CD4-positive, alpha-beta T cell treated with Interleukin-6 at 100 ng/mL for 8 hours (primary cell): ENCODE data around the gene AFDN.

Experiments used
- DNase-seq: peaks from one replicate; pipeline ENCODE4 v3.0.0-alpha.2; 2020; ENCODE audit warnings: mixed read lengths, low spot score

Gene AFDN

DNA sequence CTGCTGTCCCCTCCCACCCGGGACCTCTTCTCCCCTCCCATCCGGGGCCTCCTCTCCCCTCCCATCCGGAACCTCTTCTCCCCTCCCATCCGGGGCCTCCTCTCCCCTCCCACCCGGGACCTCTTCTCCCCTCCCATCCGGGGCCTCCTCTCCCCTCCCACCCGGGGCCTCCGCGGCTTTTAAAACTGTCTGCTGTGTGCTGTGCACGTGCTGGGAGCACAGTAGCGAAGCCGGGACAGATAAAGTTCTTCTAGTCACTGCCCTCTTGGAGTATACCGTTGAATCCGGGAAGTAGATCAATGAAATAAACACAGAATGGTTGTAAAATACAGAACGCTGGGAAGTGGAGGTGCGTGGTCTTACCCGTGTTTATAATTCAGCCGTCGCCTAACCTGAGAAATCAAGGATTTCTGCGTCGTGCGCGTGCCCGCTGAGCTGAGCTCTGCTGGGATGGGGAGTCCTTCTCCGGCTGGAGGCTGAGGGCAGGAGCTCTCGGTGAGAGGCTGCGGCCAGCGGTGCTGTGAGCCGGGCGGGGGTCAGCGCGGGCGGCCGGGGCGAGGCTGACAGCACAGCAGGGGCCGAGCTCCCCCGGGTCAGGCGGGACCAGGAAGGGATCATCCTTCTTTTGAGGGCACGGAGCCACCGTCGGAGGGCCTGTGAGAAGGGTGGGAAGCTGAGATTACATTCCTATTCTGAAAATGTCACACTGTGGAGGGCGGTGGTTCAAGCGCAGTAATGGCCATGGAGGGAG, 151.2 kb downstream of the AFDN start:
- DNase-seq = no peak

DNA sequence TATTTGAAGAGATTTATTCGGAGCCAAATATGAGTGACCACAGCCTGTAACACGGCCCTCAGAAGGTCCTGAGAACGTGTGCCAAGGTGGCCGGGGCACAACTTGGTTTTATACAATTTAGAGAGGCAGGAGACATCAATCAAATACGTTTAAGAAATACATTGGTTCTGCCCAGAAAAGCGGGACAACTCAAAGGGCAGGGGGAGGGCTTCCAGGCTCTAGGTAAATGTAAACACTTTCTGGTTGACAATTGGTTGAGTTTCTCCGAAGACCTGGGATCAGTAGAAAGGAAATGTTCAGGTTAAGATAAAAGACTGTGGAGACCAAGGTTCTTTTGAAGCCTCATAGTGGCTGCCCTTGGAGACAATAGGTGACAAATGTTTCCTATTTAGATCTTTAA, 151.9 kb downstream of the AFDN start:
- no peak for DNase-seq

DNA sequence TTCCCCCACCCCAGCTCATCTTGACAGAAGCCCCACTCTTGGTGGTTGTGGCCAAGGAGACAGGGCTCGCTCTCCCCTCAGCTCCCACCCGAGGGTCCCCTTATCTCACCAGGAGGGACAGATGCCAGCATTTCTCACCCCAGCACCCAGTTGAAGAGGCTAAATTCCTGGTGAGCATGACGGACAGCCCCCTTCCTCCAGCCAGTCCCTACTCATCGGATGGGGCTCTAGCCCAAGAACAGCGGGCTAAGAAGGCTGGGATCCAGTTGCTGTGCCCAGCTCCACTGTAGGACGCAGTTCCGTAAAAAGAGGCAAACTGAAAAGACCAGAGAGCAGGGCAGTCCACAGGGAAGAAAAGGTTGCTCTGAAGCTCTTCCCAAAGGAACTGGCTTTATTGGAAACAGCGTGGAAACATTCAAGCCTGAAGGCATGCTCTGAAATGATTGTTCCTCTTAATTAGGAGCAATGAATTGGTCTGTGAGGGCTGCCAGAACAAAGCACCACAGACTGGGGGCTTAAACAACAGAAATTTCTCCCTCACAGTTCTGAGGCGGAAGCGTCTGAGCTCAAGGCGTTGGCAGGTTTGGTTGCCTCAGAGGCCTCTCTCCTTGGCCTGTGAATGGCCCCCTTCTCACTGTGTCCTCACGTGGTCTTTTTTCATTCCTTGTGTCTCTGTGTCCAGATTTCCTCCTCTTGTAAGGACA, 152.9 kb downstream of the AFDN start:
- no peak for DNase-seq

DNA sequence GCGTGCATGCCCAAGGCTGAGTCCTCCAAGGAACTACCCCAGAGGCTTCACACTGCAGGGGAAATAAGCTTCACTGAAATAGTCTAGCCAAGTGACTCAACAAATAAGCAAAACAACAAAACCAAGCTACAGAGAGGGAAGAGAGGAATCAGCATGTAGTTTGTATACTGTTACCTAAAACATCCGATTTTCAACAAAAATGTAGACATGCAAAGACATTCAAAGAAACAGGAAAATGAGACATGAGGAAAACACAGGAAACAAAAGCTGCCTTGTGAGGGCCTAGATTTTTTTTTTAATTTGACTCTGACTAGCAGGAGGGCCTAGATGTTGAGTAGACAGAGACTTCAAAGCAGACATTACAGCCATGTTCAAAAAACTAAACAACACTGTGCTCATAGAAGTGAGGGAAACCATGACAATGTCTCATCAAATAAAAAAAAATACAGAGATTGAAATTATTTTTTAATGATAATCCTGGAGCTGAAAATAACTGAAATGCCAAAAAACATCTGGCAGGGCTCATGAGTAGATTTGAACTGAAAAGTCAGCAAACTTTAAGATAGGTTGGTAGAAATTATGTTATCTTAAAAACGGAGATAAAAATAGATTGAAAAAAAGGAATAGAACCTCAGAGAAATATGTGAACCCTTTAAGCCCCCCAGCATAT, 154.3 kb downstream of the AFDN start:
- no peak for DNase-seq

DNA sequence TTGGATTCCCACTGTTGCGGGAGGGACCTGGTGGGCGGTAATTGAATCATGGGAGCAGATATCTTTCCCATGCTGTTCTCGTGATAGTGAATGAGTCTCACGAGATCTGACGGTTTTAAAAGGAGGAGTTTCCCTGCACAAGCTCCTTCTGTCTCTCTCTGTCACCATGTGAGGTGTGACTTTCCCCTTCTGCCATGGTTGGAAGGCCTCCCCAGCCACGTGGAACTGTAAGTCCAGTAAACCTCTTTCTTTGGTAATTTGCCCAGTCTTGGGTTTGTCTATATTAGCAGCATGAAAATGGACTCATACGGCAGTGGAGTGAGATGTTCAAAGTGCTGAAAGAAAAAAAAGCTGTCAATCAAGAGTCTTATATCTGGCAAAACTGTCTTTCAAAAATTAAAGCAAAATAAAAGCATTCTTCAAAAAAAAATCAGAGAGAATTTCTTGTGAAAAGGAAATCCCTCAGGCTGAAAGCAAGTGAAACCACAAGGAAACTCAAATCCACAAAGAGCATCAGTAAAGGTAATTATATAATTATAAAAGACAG, 155.3 kb downstream of the AFDN start:
- DNase-seq = no peak

DNA sequence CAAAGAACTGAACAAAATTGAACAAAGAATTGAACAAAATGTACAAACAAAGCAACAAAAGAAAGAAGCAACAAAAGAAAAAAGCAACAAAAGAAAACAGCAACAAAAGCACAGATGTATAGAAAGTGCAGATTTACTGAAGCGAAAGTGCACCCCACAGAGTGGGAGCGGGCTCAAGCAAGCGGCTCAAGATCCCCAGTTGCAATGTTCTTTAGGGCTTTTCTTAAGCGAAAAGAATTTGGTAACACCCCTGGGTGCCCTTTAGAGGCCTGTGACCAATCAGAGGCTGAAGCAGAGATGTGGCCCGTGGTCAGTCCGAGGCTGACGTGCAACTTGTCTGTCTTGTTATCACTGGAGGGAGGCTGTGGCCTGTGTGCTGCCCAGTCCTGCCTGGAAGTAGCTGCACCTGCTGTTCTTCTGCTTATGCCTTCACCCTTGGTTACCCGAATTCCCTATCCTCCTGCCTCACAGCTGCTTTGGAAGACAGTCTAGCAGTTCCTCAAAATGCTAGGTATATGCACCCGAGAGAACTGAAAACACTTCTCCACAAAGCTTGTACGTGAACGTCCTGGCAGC, 157.5 kb downstream of the AFDN start:
- no peak for DNase-seq

DNA sequence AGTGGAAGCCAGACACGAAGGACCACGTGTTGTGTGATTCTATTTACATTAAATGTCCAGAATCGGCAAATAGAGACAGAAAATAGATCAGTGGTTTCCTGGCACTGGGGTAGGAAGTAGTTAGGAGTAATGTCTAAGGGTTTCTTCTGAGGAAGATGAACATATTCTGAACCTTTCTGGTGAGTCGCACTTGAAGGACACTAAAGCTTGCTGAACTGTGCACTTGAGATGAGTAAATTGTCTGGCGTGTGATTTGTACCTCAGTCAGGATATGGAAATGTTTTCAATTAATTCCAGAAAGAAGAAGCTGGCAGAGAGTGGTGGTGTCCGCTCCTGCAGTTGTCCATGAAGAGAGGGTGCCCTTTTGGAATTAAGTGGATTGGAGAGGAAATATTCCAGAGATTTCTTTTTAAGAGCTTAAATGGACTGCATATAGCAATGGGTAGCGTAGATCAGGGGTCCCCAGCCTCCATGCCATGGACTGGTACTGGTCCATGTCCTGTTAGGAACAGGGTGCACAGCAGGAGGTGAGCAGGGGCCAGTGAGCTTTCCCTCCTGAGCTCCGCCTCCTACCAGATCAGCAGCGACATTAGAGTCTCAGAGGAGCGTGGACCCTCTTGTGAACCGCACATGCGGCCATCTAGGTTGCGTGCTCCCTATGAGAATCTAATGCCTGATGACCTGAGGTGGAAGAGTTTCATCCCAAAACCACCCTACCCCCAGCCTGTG, 158.3 kb downstream of the AFDN start:
- no peak for DNase-seq

DNA sequence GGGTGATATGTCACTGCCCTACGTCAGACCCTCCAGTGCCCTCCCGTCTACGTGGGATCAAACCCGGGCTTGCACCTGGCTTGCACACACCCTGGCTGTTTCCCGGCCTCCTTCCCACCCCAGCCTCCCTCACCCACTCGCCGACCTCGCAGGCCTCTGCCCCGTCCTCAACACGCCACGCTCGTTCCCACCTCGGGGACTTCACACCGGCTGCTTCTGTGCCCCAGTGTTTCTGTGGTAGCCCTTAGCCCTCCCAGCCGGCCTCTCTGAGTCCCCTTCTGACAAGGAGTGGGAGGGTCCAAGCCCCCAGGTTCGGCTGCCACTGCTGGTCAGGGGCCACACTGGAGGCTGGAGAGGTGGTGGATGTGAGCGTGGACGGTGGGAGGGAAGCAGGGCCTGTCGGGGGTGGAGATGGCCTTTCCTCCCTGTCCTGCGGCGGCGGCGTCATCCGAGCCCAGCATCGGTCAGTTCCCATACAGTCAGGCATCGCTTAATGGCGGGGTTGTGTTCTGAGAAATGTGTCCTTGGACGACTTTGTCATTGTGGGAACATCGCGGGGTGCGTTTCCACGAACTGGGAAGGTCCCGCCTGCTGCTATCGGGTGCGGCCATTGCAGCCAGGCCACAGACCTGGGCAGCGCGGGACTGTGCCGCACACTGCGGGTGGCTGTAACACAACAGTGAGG, 159.3 kb downstream of the AFDN start:
- DNase-seq = no peak

DNA sequence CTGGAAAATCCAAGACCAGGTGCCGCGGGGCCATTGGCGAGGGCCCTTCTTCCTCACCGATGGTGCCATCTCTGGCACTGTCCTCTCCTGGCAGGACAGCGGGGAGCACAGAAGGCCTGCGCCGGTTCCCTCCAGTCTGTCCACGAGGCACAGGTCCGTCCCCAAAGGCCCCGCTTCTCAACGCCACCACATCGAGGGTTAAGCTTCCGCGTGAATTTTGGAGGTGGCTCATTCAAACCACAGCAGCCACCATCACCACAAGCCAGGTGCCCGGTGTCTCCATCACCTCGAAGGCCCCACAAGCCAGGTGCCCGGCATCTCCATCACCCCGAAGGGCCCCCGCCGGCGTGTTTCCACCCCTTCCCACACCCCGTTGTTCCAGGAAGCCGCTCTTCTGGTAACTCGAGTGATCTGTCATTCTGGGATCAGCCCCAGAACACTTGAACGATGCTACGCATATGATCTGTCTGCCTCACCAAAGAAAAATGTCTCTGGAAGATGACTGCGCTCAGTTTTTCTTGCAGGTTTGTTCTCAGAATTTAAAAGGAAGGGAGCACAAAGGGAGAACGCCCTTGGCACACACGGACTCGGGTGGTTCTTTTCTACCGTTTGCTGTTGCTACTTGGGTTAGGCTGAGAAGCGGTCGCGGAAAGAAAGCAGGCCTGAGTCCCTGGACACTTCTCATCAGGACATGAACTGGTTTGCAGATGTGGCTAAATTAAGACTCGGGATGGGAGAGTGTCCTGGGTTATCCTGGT, 160.9 kb downstream of the AFDN start:
- DNase-seq = no peak

DNA sequence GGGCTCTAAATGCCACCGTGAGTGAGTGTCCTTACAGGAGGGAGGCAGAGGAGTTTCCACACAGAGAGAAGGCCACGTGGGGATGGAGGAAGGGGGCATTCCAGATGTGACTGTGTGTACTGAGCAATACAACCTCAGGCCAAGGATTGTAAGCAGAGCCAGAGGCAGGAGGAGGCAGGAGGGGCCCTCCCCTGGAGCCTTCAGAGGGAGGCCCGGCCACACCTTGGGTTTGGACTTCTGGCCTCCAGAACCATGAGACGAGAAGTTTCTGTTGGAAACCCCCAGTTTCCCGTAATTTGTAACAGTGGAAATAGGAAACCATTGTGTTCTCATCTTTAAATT, 161.4 kb downstream of the AFDN start:
- DNase-seq = no peak

DNA sequence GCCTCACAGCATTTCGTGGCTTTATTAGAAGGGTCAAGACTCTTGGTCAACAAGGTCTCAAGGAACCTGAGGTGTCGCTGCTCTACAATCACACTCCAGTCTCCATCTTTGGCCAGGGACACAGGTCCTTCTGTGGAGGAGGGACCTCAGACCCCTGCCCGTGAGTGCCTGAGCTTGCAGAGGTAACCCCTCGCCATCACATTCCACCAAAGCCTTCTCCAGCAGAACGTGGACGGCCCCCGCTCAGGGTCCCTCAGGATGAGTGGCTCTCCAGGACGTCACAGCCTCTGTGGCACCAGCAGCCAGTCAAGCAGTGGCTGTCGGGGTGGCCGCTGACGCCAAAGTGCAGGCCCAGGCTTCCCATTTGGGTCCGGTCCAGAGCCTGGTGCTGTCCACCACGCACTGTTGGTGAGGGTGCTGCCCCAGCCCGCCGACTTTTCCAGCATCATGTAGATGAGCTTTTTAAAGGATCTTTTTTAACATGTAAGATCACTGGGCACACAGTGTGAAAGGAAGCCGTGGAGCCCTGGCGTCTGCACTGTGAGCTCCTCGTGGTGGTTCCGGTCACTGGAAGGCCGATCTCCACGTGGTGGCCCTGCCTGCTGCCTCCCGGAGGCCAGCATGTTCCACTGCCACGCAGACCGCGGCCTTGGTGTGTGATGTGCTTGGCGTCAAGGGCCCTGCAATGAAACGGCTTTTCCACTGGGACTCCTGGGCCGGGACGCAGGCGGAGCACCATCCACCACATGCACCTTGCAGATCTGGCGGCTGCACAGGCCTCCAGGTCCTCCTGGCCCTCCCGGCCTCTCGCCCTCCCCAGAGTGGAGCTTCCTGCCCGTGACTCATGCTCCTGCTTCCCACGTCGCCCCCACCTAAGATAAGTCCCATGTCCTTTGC, 162.5 kb downstream of the AFDN start:
- DNase-seq = no peak

DNA sequence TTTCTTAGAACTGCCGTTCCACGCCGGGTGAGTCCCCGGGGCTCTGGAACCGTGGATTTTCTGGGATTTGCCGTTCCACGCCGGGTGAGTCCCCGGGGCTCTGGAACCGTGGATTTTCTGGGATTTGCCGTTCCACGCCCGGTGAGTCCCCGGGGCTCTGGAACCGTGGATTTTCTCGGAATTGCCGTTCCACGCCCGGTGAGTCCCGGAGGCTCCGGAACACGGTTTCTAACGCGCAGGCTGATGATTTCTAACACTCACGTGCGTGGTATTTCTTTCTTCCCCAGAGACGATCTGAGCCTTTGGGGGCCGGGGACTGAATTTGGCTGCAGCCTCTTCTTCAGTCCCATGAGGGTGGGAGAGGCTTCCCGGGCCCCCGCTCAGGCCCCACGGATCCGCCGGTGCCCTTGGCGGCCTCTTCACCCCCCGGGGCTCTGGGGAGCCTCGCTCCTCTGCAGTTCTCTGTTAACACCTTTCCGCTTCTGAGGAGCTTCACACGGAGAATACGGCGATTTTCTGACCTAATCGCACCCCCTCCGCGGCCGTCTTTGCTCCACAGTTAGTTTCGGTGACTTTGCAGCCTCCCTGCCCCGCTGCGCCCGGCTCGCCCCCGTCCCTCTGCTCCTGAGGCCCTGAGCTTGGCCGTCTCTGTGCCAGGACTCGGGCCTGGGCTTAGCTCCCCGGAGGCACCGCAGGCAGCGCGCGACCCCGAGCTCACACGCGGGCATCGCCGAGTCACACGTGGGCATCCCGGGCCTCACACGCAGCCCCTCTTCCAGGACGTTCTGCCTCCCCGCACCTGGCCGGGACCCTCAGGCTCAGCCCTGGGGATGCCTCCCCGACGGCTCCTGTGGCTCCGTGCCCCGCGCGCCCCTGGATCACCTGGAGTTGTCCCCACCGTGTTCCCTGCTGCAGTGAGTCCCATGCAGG, 163.6 kb downstream of the AFDN start:
- no peak for DNase-seq

DNA sequence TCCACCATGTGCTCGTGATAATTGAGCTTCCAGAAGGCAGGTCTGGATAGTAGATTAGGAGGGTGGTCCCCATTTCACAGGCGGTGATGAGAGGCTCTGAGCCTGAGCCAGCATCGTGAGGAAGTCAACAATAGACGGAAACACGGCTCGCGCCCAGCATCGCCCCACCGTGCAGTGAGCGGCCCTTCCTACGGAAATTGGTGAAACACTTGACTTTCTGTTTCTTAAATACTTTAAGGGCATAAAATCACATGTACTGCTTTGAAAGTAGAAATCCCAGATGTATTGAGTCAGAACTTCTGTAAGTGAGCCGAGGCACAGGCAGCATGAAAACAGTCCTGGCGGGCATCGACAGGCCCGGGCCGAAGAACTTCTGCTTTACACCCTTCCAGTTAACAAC, 166.5 kb downstream of the AFDN start:
- DNase-seq = no peak

DNA sequence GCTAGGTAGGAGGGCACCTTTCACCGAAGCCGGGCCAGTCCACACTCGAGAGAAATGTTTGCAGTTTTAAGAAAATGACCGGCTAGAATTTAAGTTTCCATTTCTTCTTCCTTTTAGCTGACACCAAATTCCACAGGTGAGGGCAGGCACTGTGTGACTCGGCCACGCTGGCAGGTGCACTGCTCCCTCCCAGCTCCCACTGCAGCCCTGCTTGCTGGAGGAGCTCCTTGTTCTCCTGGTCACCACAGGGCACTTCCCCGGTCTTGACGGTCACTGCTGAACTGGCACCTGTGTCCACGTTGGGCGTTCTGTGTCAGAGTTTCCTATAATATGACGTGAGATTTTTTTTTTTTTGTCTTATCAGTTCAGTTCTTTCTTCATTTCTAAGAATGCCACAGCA, 167.1 kb downstream of the AFDN start:
- no peak for DNase-seq

DNA sequence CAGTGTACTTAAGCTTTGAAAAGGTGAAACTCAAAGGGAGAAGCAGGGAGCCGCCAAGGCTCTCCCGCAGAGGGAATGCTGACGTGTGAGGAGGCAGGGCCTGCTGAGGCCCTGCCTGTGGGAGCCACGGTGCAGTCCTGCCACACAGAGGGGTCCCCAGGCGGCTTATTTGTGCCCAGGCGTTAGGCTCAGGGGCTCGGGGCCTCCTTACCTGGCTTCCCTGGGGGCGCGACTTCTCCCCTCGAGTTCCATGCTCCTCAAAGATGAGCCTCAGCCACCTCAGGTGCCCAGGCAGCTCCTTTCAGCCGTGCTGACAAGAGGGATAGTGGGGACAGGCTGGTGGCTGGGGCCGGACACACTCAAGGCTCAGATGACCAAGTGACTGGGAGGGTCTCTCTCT, 168.6 kb downstream of the AFDN start:
- no peak for DNase-seq

DNA sequence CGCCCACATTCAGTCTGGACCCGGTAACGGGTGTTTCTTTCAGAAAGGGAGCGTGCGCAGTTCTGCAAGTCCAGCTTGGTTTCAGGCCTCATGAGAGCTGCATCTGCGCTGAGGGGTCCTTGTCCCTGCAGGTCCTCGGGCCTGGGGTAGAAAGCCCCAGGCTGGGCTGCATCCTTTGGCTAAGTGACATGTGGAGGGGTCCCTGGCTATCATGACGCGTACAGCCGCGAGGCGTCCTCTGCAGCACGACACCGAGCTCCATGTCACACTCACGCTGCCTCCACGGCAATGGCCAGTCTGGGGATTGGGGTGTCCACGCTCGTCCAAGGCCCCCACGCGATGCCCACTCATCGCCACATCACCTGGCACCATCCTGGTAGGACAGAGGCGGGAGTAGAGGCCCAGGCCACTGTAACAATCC, 169.0 kb downstream of the AFDN start:
- DNase-seq = no peak

DNA sequence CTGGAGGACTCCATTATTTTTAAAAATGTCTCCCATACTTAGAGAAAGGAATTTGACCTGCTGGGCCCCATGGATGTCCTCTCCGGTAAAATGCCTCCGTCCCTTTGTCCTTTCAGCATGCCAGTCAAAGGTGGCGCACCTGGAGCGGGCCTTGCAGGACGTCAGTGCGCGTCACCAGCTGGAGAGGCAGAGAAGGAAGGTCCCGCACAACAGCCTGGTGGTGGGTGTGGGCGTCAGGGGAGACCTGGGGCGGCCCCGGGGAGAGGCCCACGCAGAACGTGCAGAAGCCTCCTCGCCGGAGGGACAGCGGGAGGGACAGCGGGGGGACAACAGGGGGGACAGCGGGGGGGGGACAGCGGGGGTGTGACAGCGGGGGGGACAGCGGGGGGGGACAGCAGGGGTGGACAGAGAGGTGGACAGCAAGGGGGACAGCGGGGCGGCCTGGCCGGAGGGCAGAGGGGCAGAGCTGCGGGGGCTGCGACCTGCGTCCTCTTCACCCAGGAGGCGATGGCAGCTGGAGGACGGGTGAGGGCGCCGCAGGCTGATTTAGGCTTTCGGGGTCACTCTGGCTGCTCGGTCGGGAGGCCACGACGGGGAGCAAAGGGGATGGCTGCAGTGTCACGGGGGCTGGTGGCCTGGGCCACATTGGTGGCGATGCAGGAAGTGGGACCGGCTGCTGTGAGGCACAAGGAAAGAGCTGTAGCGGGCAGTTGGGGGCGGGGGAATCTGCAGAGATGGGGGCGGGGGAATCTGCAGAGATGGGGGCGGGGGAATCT, 169.9 kb downstream of the AFDN start:
- no peak for DNase-seq

DNA sequence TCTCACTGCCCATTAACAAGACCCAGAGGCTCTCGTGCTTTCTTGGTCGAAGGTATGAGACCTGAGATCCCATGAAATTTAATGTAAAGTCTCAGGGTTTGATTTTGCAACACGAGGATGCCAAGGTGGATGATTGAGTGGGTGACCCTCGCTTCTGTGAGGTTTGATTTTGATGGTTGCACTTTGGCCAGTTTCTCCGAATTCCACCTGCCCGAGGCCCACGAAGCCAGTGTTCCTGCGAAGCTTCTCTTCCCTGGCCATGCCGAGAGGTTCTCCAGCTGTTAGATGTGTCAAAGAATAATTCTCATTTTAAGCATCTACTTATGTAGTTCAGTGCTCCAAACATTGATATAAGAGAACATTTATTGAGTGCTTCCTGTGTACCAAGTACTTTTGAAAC, 170.9 kb downstream of the AFDN start, which contains the start of gene KIF25:
TSS of gene KIF25 (plus strand) at position 30 of the 400 bp plus-strand sequence. CDS start 31,915 bp downstream, outside the sequence.
- DNase-seq = no peak
